Measurements from ENCODE around the gene TMEM179. TPM values are rescaled to one million over a fixed set of nuclear protein-coding genes. Genes with fewer than 3 reads are reported as not detected.

Gene TMEM179
- total and polyA plus RNA-seq, 2 of the 13 experiments (the other 11 are each of a cell fraction or from before 2014, with no cell fraction given) = not detected

- no peak for TF ChIP-seq ZSCAN25 (CRISPR knock-in tag; IDR thresholded peaks at IDR 0.05)
These were observed 16.9 kb downstream of the TMEM179 start (continued) for GRCh38 chr14:104587641-104588040.

- ChIA-PET POLR2A (no interaction called here), CTCF (ENCODE audit: low intra/inter-chr PET ratio, low total read pairs) (no interaction called here)
- WGBS (ENCODE audit: low lambda C conversion rate) = no CpG with 5 or more reads among the region's 19 CpGs
- BruUV-seq (replicated peaks) = no TSS peak
- H3K4me1 ChIP-seq (ENCODE audit: insufficient read depth, low read length) = no peaks in the 10 kb centered on the region
- no peak for TF ChIP-seq FOXO4 (CRISPR knock-in tag; conservative IDR thresholded peaks at IDR 0.05)
- TF ChIP-seq NFKBIZ (CRISPR knock-in tag; IDR thresholded peaks at IDR 0.05) = no peak
- TF ChIP-seq SOX6 (IDR thresholded peaks at IDR 0.05) = no peak
- TF ChIP-seq SOX6 (CRISPR knock-in tag; IDR thresholded peaks at IDR 0.05) = no peak
- intact Hi-C loops (cut with micrococcal nuclease; ENCODE audit: unreplicated experiment) (no loop called here), in situ Hi-C loops (cut with HindIII; ENCODE audit: extremely low pct_ligation_motif_present, low pct_unique_long_range_greater_than_20kb) (no loop called here)
- DNase-seq (ENCODE audit: low spot score) = no peak
- no peaks in the 10 kb centered on the region for H3K79me2 ChIP-seq (ENCODE audit: insufficient read depth, low read length)
- peaks cover 26 to 92% of the 10 kb centered on the region in 2 experiments for H3K27me3 ChIP-seq (ENCODE audit: control insufficient read depth in 1 of 2, insufficient read depth in 2 of 2, low read length in 2 of 2)
- no peaks in the 10 kb centered on the region for H3K36me3 ChIP-seq (replicated peaks in 1 of 2; ENCODE audit: control insufficient read depth in 1 of 2, insufficient read depth in 2 of 2, low read length in 2 of 2)
- no peak overlapping the region for H2AFZ ChIP-seq (ENCODE audit: low read length)
- no peak overlapping the region for H3K27ac ChIP-seq (ENCODE audit: extremely low read length, insufficient read depth, low read length)
- no peaks in the 10 kb centered on the region for H4K20me1 ChIP-seq (ENCODE audit: insufficient read depth, low read length)
- H3K4me2 ChIP-seq (ENCODE audit: low read depth, low read length) = no peak overlapping the region
- H3K4me3 ChIP-seq (replicated peaks in 1 of 3; ENCODE audit: insufficient read depth in 1 of 3, low read depth in 2 of 3, low read length in 3 of 3) = no peak overlapping the region
- ATAC-seq = peak; percentile 24; the same call in 2 of the 3 replicates
- H3K9ac ChIP-seq (ENCODE audit: insufficient read depth, low read depth, low read length) = no peak overlapping the region
- no peak for FAIRE-seq
- H3K9me3 ChIP-seq (ENCODE audit: low read length) = no peaks in the 10 kb centered on the region
These were observed 17.5 kb downstream of the TMEM179 start for GRCh38 chr14:104586832-104587620.

All from HepG2 (cell line).